ENCODE results near the gene CD93.

CD93 gene

GRCh38 chr20:23086056-23086566 lies at the start of gene CD93:
TSS of gene CD93 (minus strand) at chr20:23086324. CDS start at chr20:23086192, 132 bp downstream.
- no peak for DNase-seq (ENCODE audit: low read depth in 3 of 3)

- no peak for DNase-seq (ENCODE audit: low read depth in 3 of 3)
Observed at GRCh38 chr20:23133560-23133998, 47.5 kb upstream of the CD93 start.

GRCh38 chr20:23132930-23133559 lies 46.9 kb upstream of the CD93 start:
- no peak for DNase-seq (ENCODE audit: low read depth in 3 of 3)

GRCh38 chr20:23132293-23132929 lies 46.3 kb upstream of the CD93 start:
- no peak for DNase-seq (ENCODE audit: low read depth in 3 of 3)

- DNase-seq (ENCODE audit: low read depth in 3 of 3), result no peak
Observed at GRCh38 chr20:23131766-23132165, 45.6 kb upstream of the CD93 start.

- no peak for DNase-seq (ENCODE audit: low read depth in 3 of 3)
Observed at GRCh38 chr20:23130622-23131140, 44.6 kb upstream of the CD93 start.

GRCh38 chr20:23129891-23130621 lies 43.9 kb upstream of the CD93 start:
- no peak for DNase-seq (ENCODE audit: low read depth in 3 of 3)

- DNase-seq (ENCODE audit: low read depth in 3 of 3), result no peak
Observed at GRCh38 chr20:23129266-23129665, 43.1 kb upstream of the CD93 start.

- no peak for DNase-seq (ENCODE audit: low read depth in 3 of 3)
Observed at GRCh38 chr20:23128461-23129125, 42.5 kb upstream of the CD93 start.

GRCh38 chr20:23127506-23128279 lies 41.6 kb upstream of the CD93 start:
- DNase-seq (ENCODE audit: low read depth in 3 of 3), result no peak

- DNase-seq (ENCODE audit: low read depth in 3 of 3), result no peak
Observed at GRCh38 chr20:23126281-23127061, 40.3 kb upstream of the CD93 start.

- no peak for DNase-seq (ENCODE audit: low read depth in 3 of 3)
Observed at GRCh38 chr20:23125625-23126191, 39.6 kb upstream of the CD93 start.

- no peak for DNase-seq (ENCODE audit: low read depth in 3 of 3)
Observed at GRCh38 chr20:23125159-23125558, 39.0 kb upstream of the CD93 start.

GRCh38 chr20:23123886-23124285 lies 37.8 kb upstream of the CD93 start:
- no peak for DNase-seq (ENCODE audit: low read depth in 3 of 3)

GRCh38 chr20:23122796-23123655 lies 36.9 kb upstream of the CD93 start:
- no peak for DNase-seq (ENCODE audit: low read depth in 3 of 3)

GRCh38 chr20:23122321-23122720 lies 36.2 kb upstream of the CD93 start:
- DNase-seq (ENCODE audit: low read depth in 3 of 3), result no peak

GRCh38 chr20:23121751-23122320 lies 35.7 kb upstream of the CD93 start:
- DNase-seq (ENCODE audit: low read depth in 3 of 3), result no peak

- DNase-seq (ENCODE audit: low read depth in 3 of 3), result no peak
Observed at GRCh38 chr20:23120936-23121750, 35.0 kb upstream of the CD93 start.
